Keratinocyte (primary cell): ENCODE measurements around the gene PAIP1. TPM values are rescaled to one million over a fixed set of nuclear protein-coding genes. Genes with fewer than 3 reads are reported as not detected.

Experiments used
- DNase-seq: peaks from one replicate; pipeline ENCODE4 v3.0.0-alpha.2; 2011; ENCODE audit warnings: low read depth, missing footprints, low spot score
- FAIRE-seq: peaks from 2 replicates; lab custom pipeline; 2011; peaks lifted over from hg19 to GRCh38; lab: Jason Lieb, UNC
- H2AFZ ChIP-seq: 2 replicates; pipeline ENCODE4 v1.6.0; 2012; ENCODE audit warnings: low read length, control low read depth, inconsistent platforms; ENCODE audit not compliant: control insufficient read depth
- H3K27ac ChIP-seq: 2 replicates; pipeline ENCODE4 v1.5.1; 2011; ENCODE audit warnings: low read length; ENCODE audit not compliant: control insufficient read depth, insufficient read depth
- H3K27me3 ChIP-seq: 3 replicates; pipeline ENCODE4 v1.6.0; 2011; ENCODE audit warnings: low read length; ENCODE audit not compliant: control insufficient read depth, insufficient read depth; ENCODE audit errors: extremely low read depth
- H3K36me3 ChIP-seq, 2 experiments: 2 replicates in 1 of 2; 3 replicates in 1 of 2; pipeline ENCODE4 v1.5.1; 2011; ENCODE audit warnings: low read length in 2 of 2, mild to moderate bottlenecking in 1 of 2; ENCODE audit not compliant: control insufficient read depth in 2 of 2, insufficient read depth in 2 of 2; ENCODE audit errors: extremely low read depth in 1 of 2
- H3K4me1 ChIP-seq: 3 replicates; pipeline ENCODE4 v1.5.1; 2011; ENCODE audit warnings: low read length; ENCODE audit not compliant: control insufficient read depth, insufficient read depth; ENCODE audit errors: extremely low read depth
- H3K4me2 ChIP-seq: 3 replicates; pipeline ENCODE4 v1.6.0; 2011; ENCODE audit warnings: low read depth, low read length; ENCODE audit not compliant: control insufficient read depth, insufficient read depth; ENCODE audit errors: extremely low read depth
- H3K4me3 ChIP-seq, 3 experiments: fragments of 200-600 bp in 1 of 3; sonication (generic) in 1 of 3; 2 replicates in 2 of 3; 3 replicates in 1 of 3; pipeline ENCODE4 v1.5.1; 2011 to 2016; ENCODE audit warnings: low read length in 3 of 3, mild to moderate bottlenecking in 3 of 3, control low read depth in 2 of 3, inconsistent platforms in 1 of 3, low read depth in 1 of 3, mixed read lengths in 1 of 3, mixed run types in 1 of 3, moderate library complexity in 1 of 3; ENCODE audit not compliant: control insufficient read depth in 2 of 3, insufficient read depth in 2 of 3; ENCODE audit errors: extremely low read depth in 1 of 3
- H3K79me2 ChIP-seq: 2 replicates; pipeline ENCODE4 v1.6.0; 2012; ENCODE audit warnings: low read length; ENCODE audit not compliant: control insufficient read depth, insufficient read depth
- H3K9ac ChIP-seq: 3 replicates; pipeline ENCODE4 v1.6.0; 2011; ENCODE audit warnings: low read length; ENCODE audit not compliant: control insufficient read depth, insufficient read depth; ENCODE audit errors: extremely low read depth
- H3K9me1 ChIP-seq: 3 replicates; pipeline ENCODE4 v1.6.0; 2011; ENCODE audit warnings: low read length; ENCODE audit not compliant: control insufficient read depth, insufficient read depth; ENCODE audit errors: extremely low read depth
- H3K9me3 ChIP-seq: 2 replicates; pipeline ENCODE4 v1.5.1; 2012; ENCODE audit warnings: low read depth, low read length; ENCODE audit not compliant: control insufficient read depth
- H4K20me1 ChIP-seq: 3 replicates; pipeline ENCODE4 v1.6.0; 2011; ENCODE audit warnings: low read length; ENCODE audit not compliant: control insufficient read depth, insufficient read depth; ENCODE audit errors: extremely low read depth
- EZH2 ChIP-seq: IDR thresholded peaks from one replicate; pipeline ENCODE4 v1.6.1; 2012; ENCODE audit warnings: inconsistent platforms, mild to moderate bottlenecking, low read length, moderate library complexity
- dilution Hi-C: fragments of 300-500 bp; cut with MboI; formaldehyde crosslinking; loops from one replicate; pipeline ENCODE4 v1.7.0; 2020; ENCODE audit warnings: low sequenced_read_pairs; ENCODE audit not compliant: extremely low pct_ligation_motif_present
- polyA plus RNA-seq, 5 experiments: library from polyadenylated mRNA; depleted of rRNA in 3 of 5; stranded (reverse) in 3 of 5; stranded (forward) in 1 of 5; unstranded in 1 of 5; fragments of >200 nt; gene quantifications; 1 replicate in 1 of 5; 2 replicates in 3 of 5; 3 replicates in 1 of 5; pipeline versions ENCODE4 v1.2.1 to v1.2.3, GENCODE V29; 2011 to 2012; ENCODE audit warnings: missing spikeins in 2 of 5, low read depth in 1 of 5, low replicate concordance in 1 of 5
- TF ChIP-seq, protein P1 (sequence below), 3 experiments: IDR thresholded peaks in 1 of 3; conservative IDR thresholded peaks in 1 of 3; optimal IDR thresholded peaks in 1 of 3; 2 replicates in 2 of 3; 3 replicates in 1 of 3; pipeline versions ENCODE3 to v1.5.1; 2011; ENCODE audit warnings: low read length in 3 of 3, mild to moderate bottlenecking in 3 of 3, moderate library complexity in 2 of 3, control low read depth in 1 of 3, inconsistent platforms in 1 of 3; ENCODE audit not compliant: insufficient read depth in 2 of 3; ENCODE audit errors: extremely low read depth in 1 of 3

The PAIP1 gene
- polyA plus RNA-seq, 1 donor (not counting 4 experiments of a cell fraction or from before 2014, with no cell fraction given): 115 TPM

DNA sequence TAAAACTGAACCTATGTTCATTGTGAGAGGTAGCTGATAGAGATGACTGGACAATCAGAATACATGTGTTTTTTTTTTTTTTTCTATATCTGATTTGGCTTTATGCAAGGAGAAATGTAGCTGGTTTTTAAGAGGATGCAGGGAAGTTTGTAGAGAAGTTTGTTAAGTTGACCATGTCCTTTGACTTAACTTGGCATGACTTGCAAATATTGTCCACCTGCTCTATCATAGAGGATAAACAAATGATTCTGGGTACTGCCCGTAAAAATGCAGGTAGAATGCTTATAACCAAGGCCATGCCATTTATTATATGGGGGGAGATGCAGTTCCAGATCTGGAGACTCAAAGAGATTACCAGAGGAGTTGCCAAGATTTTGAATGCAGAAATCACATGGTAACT is 32.4 kb upstream of the PAIP1 start:
- Histone ChIP-seq H3K4me2 (no peak overlapping the region), H2AFZ (no peak overlapping the region), H3K9ac (no peak overlapping the region), H3K27ac (no peak overlapping the region), H3K27me3 (no peaks in the 10 kb centered on the region), H3K4me1 (no peaks in the 10 kb centered on the region), H3K4me3 (no peak overlapping the region), H3K9me3 (no peaks in the 10 kb centered on the region), H4K20me1 (no peaks in the 10 kb centered on the region), H3K9me1 (no peaks in the 10 kb centered on the region), H3K36me3 (no peaks in the 10 kb centered on the region), H3K79me2 (no peaks in the 10 kb centered on the region)
- dilution Hi-C loops: no loop called here
- FAIRE-seq (no peak), DNase-seq (no peak)
- TF ChIP-seq, protein P1, sequence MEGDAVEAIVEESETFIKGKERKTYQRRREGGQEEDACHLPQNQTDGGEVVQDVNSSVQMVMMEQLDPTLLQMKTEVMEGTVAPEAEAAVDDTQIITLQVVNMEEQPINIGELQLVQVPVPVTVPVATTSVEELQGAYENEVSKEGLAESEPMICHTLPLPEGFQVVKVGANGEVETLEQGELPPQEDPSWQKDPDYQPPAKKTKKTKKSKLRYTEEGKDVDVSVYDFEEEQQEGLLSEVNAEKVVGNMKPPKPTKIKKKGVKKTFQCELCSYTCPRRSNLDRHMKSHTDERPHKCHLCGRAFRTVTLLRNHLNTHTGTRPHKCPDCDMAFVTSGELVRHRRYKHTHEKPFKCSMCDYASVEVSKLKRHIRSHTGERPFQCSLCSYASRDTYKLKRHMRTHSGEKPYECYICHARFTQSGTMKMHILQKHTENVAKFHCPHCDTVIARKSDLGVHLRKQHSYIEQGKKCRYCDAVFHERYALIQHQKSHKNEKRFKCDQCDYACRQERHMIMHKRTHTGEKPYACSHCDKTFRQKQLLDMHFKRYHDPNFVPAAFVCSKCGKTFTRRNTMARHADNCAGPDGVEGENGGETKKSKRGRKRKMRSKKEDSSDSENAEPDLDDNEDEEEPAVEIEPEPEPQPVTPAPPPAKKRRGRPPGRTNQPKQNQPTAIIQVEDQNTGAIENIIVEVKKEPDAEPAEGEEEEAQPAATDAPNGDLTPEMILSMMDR (optimal IDR thresholded peaks at IDR 0.05 in 1 of 3, IDR thresholded peaks at IDR 0.05 in 1 of 3, conservative IDR thresholded peaks at IDR 0.05 in 1 of 3; ENCODE audit: extremely low read depth in 1 of 3, insufficient read depth in 2 of 3, low read length in 3 of 3): no peak
- TF ChIP-seq EZH2: no peak

DNA sequence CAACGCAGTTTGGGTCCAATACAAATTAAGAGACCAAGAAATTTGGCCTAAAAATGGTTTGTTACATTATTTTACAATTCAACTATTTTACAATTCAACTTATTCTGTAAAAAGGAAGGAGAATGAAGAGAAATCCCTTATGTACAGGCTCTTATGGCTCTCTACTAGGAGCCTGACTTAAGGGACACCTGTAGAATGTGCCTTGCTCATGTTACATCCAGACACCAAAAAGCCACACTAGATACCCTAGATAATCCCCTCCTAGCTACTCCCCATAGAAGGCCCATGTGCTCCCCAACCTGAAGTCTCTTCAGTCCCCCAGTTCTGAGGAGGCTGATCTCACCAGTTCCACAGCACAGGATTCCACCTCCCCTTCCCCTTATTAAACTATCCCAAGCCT is 32.0 kb upstream of the PAIP1 start:
- no peaks in the 10 kb centered on the region for H4K20me1 ChIP-seq
- FAIRE-seq: no peak
- dilution Hi-C loops: no loop called here
- H3K4me1 ChIP-seq: no peaks in the 10 kb centered on the region
- no peaks in the 10 kb centered on the region for H3K36me3 ChIP-seq
- no peak for DNase-seq
- H2AFZ ChIP-seq: no peak overlapping the region
- H3K27ac ChIP-seq: no peak overlapping the region
- no peak overlapping the region for H3K4me2 ChIP-seq
- no peaks in the 10 kb centered on the region for H3K9me1 ChIP-seq
- H3K9me3 ChIP-seq: no peaks in the 10 kb centered on the region
- no peak overlapping the region for H3K9ac ChIP-seq
- H3K79me2 ChIP-seq: no peaks in the 10 kb centered on the region
- H3K27me3 ChIP-seq: no peaks in the 10 kb centered on the region
- TF ChIP-seq EZH2: no peak
- TF ChIP-seq, protein P1 (optimal IDR thresholded peaks at IDR 0.05 in 1 of 3, IDR thresholded peaks at IDR 0.05 in 1 of 3, conservative IDR thresholded peaks at IDR 0.05 in 1 of 3; ENCODE audit: extremely low read depth in 1 of 3, insufficient read depth in 2 of 3, low read length in 3 of 3): no peak
- H3K4me3 ChIP-seq: no peak overlapping the region
